Kidney (tissue), 14 donors: ENCODE measurements around the gene GTF2F2. TPM values are rescaled to one million over a fixed set of nuclear protein-coding genes. Genes with fewer than 3 reads are reported as not detected.

ENCODE experiments used
- DNase-seq, 5 donors: peaks; one replicate each; pipeline ENCODE4 v3.0.0-alpha.2; 2013 to 2020
- FAIRE-seq: peaks from 2 replicates; lab custom pipeline; 2012; peaks lifted over from hg19 to GRCh38; lab: Jason Lieb, UNC
- H3K27ac ChIP-seq, 2 donors: one replicate each; pipeline ENCODE4 v1.7.0; 2013; ENCODE audit warnings: low read depth in 2 of 2, low read length in 2 of 2, inconsistent platforms in 1 of 2
- H3K27me3 ChIP-seq: one replicate; pipeline ENCODE4 v1.7.1; 2013; ENCODE audit warnings: low read length, inconsistent platforms; ENCODE audit not compliant: control insufficient read depth, insufficient read depth
- H3K36me3 ChIP-seq, 3 donors: one replicate each; pipeline versions ENCODE4 v1.7.0 to v1.7.1; 2013; ENCODE audit warnings: low read length in 3 of 3, control low read depth in 1 of 3, inconsistent platforms in 1 of 3; ENCODE audit not compliant: insufficient read depth in 3 of 3, control insufficient read depth in 2 of 3
- H3K4me1 ChIP-seq, 3 donors: one replicate each; pipeline versions ENCODE4 v1.7.0 to v1.7.1; 2013; ENCODE audit warnings: low read length in 3 of 3, inconsistent platforms in 1 of 3, low read depth in 1 of 3; ENCODE audit not compliant: control insufficient read depth in 2 of 3, insufficient read depth in 2 of 3
- H3K4me3 ChIP-seq, 3 donors: one replicate each; pipeline versions ENCODE4 v1.7.0 to v1.8.1; 2013; ENCODE audit warnings: low read length in 3 of 3, control low read depth in 1 of 3, inconsistent platforms in 1 of 3
- H3K9ac ChIP-seq, 3 donors: one replicate each; pipeline versions ENCODE4 v1.7.0 to v1.7.1; 2013; ENCODE audit warnings: low read length in 3 of 3, control low read depth in 1 of 3, inconsistent platforms in 1 of 3
- H3K9me3 ChIP-seq, 3 donors: one replicate each; pipeline versions ENCODE4 v1.7.0 to v1.7.1; 2013; ENCODE audit warnings: low read length in 3 of 3, control low read depth in 1 of 3, inconsistent platforms in 1 of 3; ENCODE audit not compliant: control insufficient read depth in 2 of 3, insufficient read depth in 1 of 3
- CTCF ChIP-seq: IDR thresholded peaks from 3 replicates; pipeline ENCODE4 v1.5.1; 2012; ENCODE audit warnings: mild to moderate bottlenecking, moderate library complexity, borderline replicate concordance; ENCODE audit not compliant: insufficient read depth; ENCODE audit errors: extremely low read depth
- intact Hi-C: fragments of 100-400 bp; cut with DNase I; formaldehyde crosslinking; loops from one replicate; pipeline ENCODE4 v1.11.1; 2022
- polyA plus RNA-seq: library from polyadenylated mRNA; stranded (reverse); fragments of 350-450 nt; fragmentation: Illumina TruSeq; extraction: RNeasy Lipid Tissue Mini Kit (QIAGEN cat#74804); gene quantifications from one replicate; pipeline ENCODE4 v1.2.3, GENCODE V29; 2014; ENCODE audit warnings: low read depth, low replicate concordance; ENCODE audit not compliant: insufficient read depth
- total RNA-seq: library from RNA; stranded (reverse); fragmentation: NEBNext Ultra II Directional; extraction: Animal tissue kit (Norgen Biotek cat#: 25700); gene quantifications from one replicate; pipeline ENCODE4 v1.2.1, GENCODE V29; 2021
- donor health status: control.
- donor health status: control.
- donor health status: control.
- donor health status: control.
- donor health status: control.
- donor health status: DM: yes; HTN: yes; CAD: no.
- donor health status: Normal renal cell carcinoma (clear cell type).

The GTF2F2 gene
- total and polyA plus RNA-seq, 2 donors from 2014 or later: 16.6 to 17.3 TPM

GRCh38 chr13:45166858-45167257 lies 46.5 kb downstream of the GTF2F2 start:
- no peak for TF ChIP-seq CTCF
- H3K27ac ChIP-seq: no peak overlapping the region
- no peaks in the 10 kb centered on the region for H3K27me3 ChIP-seq
- H3K9ac ChIP-seq: no peak overlapping the region
- FAIRE-seq (no peak), DNase-seq (no peak)
- no peaks in the 10 kb centered on the region for H3K36me3 ChIP-seq
- H3K4me1 ChIP-seq: no peaks in the 10 kb centered on the region
- no peak overlapping the region for H3K4me3 ChIP-seq
- intact Hi-C loops: no loop called here
- no peaks in the 10 kb centered on the region for H3K9me3 ChIP-seq

- intact Hi-C loops: no loop called here
- no peak for FAIRE-seq
- Histone ChIP-seq H3K27ac (peak overlapping the region in 1 of 2 donors; percentile 3), H3K9me3 (no peaks in the 10 kb centered on the region), H3K9ac (no peak overlapping the region), H3K27me3 (no peaks in the 10 kb centered on the region), H3K4me3 (no peak overlapping the region), H3K4me1 (no peaks in the 10 kb centered on the region), H3K36me3 (no peaks in the 10 kb centered on the region)
- TF ChIP-seq CTCF: no peak
- no peak for DNase-seq
Observed at GRCh38 chr13:45167611-45168554, 47.6 kb downstream of the GTF2F2 start.

GRCh38 chr13:45168555-45168930 lies 48.2 kb downstream of the GTF2F2 start:
- Histone ChIP-seq H3K36me3 (no peaks in the 10 kb centered on the region), H3K9me3 (no peaks in the 10 kb centered on the region), H3K4me3 (no peak overlapping the region), H3K9ac (no peak overlapping the region), H3K27ac (no peak overlapping the region), H3K4me1 (no peaks in the 10 kb centered on the region), H3K27me3 (no peaks in the 10 kb centered on the region)
- no peak for DNase-seq
- TF ChIP-seq CTCF: no peak
- intact Hi-C loops: no loop called here
- FAIRE-seq: no peak
